Measurements from ENCODE around the gene WSB1. TPM values are rescaled to one million over a fixed set of nuclear protein-coding genes. Genes with fewer than 3 reads are reported as not detected.
A peak's percentile ranks its signal among the peaks of the same experiment; 100 is the strongest.

WSB1 gene
- total and polyA plus RNA-seq, 12 donors = 42.5 to 125 (median 60.5) TPM

DNA sequence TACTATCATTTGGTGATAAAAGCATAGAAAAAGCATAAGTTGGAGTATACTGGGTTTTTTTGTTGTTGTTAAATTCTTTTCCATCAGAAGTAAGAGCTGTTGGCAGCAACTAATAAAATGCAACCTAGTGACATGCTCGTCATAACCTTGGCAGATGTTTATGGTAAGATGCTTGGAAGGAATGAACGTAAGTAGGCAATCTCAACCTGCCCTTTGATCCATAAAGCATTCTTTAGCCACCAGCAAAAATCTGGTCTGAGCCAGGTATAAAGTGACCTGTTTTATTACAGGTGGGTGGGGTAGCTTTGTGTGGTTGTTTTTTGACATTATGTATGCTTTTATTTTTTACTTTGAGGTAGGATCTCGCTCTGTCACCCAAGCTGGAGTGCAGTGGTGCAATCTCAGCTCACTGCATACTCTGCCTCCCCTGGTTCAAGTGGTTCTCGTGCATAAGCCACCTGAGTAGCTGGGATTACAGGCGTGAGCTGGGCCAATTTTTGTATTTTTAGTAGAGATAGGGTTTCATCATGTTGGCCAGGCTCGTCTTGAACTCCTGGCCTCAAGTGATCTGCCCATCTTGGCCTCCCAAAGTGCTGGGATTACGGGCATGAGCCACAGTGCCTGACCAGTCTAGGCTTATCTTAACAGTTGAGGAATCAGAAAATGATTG, 22.0 kb downstream of the WSB1 start:
- TF ChIP-seq, protein P1, sequence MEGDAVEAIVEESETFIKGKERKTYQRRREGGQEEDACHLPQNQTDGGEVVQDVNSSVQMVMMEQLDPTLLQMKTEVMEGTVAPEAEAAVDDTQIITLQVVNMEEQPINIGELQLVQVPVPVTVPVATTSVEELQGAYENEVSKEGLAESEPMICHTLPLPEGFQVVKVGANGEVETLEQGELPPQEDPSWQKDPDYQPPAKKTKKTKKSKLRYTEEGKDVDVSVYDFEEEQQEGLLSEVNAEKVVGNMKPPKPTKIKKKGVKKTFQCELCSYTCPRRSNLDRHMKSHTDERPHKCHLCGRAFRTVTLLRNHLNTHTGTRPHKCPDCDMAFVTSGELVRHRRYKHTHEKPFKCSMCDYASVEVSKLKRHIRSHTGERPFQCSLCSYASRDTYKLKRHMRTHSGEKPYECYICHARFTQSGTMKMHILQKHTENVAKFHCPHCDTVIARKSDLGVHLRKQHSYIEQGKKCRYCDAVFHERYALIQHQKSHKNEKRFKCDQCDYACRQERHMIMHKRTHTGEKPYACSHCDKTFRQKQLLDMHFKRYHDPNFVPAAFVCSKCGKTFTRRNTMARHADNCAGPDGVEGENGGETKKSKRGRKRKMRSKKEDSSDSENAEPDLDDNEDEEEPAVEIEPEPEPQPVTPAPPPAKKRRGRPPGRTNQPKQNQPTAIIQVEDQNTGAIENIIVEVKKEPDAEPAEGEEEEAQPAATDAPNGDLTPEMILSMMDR (IDR thresholded peaks at IDR 0.05) = no peak
- no peak for DNase-seq
- Histone ChIP-seq H3K36me3 (peaks cover 0 to 88% (median 41%) of the 10 kb centered on the region in 9 donors), H3K27ac (peak overlapping the region in 7 of 10 donors; percentile 12 to 81 (median 77)), H3K4me1 (peaks cover 8 to 55% (median 33%) of the 10 kb centered on the region in 9 donors), H3K9me3 (no peaks in the 10 kb centered on the region), H3K27me3 (no peaks in the 10 kb centered on the region), H3K4me3 (no peak overlapping the region)
- WGBS, 2 donors = 59 to 76% methylated on average over 7 of the region's 7 CpGs
- intact Hi-C loops (cut with DNase I) = no loop called here
- ATAC-seq = no peak

DNA sequence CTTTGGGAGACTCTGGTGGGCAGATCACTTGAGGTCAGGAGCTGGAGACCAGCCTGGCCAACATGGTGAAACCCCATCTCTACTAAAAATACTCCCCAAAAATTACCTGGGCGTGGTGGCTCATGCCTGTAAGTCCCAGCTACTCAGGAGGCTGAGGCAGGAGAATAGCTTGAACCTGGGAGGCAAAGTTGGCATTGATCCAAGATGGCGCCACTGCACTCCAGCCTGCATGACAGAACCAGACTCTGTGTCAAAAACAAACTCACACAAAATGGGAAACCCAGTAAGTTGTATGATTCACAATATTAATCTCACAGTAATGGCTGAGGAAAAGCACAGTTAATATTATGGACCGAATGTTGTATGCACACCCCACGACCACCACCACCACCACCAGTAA, 24.3 kb downstream of the WSB1 start:
- no peak overlapping the region for H3K4me3 ChIP-seq
- no peak for DNase-seq
- no peak overlapping the region for H3K27ac ChIP-seq
- peaks cover 0 to 65% (median 21%) of the 10 kb centered on the region in 9 donors for H3K36me3 ChIP-seq
- 78 to 79% methylated on average over 4 of the region's 4 CpGs for WGBS, 2 donors
- TF ChIP-seq, protein P1 (IDR thresholded peaks at IDR 0.05) = no peak
- intact Hi-C loops (cut with DNase I) = no loop called here
- peaks cover 8 to 69% (median 44%) of the 10 kb centered on the region in 9 donors for H3K4me1 ChIP-seq
- H3K27me3 ChIP-seq = no peaks in the 10 kb centered on the region
- no peak for ATAC-seq
- no peaks in the 10 kb centered on the region for H3K9me3 ChIP-seq

DNA sequence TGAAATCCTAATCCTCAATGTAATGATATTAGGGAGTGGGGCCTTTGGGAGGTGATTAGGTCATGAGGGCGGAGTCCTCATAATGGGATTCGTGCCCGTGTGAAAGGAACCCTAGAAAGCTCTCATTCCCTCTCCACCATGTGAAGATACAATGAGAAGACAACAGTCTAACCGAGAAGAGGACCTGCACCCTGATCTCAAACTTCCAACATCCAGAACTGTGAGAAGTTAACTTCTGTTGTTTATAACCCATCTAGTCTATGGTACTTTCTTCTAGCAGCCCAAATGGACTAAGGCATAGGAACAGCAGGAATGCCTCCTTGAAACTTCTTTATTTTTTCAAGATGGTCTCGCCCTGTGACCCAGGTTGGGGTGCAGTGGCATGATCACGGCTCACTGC, 24.7 kb downstream of the WSB1 start:
- H3K36me3 ChIP-seq = peaks cover 0 to 61% (median 20%) of the 10 kb centered on the region in 9 donors
- intact Hi-C loops (cut with DNase I) = no loop called here
- H3K27me3 ChIP-seq = no peaks in the 10 kb centered on the region
- H3K4me3 ChIP-seq = no peak overlapping the region
- TF ChIP-seq, protein P1 (IDR thresholded peaks at IDR 0.05) = no peak
- ATAC-seq (no peak), DNase-seq (no peak)
- no peaks in the 10 kb centered on the region for H3K9me3 ChIP-seq
- peaks cover 9 to 69% (median 47%) of the 10 kb centered on the region in 9 donors for H3K4me1 ChIP-seq
- WGBS, 2 donors = 81 to 82% methylated on average over 6 of the region's 6 CpGs
- H3K27ac ChIP-seq = peak overlapping the region in 1 of 10 donors; percentile 68

DNA sequence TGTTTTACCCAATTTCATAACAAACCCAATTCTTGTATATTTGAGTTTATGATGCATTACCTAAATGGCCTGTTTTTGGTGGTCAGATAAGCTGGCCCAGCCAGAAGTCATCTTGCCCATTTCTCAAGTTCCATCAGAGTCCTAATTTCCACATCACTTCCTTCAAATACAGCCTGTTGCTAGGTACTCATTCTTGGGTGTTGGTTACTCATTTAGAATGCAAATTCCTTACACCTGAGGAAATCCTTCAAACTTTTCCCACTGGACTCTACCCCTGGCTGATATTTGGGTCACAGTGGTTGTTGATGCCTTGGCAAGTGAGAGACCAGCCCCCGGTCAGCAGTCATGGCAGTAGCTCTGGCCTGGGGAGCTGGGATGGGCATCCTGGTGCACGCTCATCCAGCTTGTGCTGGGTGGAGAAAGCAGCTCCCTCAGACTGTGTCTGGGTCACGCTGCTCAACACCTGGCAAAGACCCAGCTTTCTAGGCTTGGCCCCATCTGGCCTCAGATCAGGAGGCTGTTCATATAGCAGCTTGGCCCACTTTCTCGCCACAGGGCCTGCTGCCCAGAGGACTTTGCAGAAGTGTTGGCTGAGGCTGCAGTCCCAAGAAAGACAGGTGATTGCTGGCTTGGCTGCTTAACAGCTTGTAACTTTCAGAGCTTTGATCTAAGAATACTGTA, 25.8 kb downstream of the WSB1 start:
- Histone ChIP-seq H3K9me3 (no peaks in the 10 kb centered on the region), H3K4me1 (peaks cover 18 to 76% (median 53%) of the 10 kb centered on the region in 9 donors), H3K27me3 (no peaks in the 10 kb centered on the region), H3K4me3 (no peak overlapping the region), H3K27ac (peak overlapping the region in 8 of 10 donors; percentile 23 to 68 (median 44)), H3K36me3 (peaks cover 0 to 51% (median 15%) of the 10 kb centered on the region in 9 donors)
- WGBS, 2 donors = 5 to 9% methylated on average over 4 of the region's 4 CpGs
- ATAC-seq (peak; percentile 69 to 95 (median 81)), DNase-seq (peak; percentile 75 to 82)
- TF ChIP-seq, protein P1 (IDR thresholded peaks at IDR 0.05) = no peak
- intact Hi-C loops (cut with DNase I) = no loop called here
